Uterus (tissue), 2 donors: ENCODE results near the gene GPRC5C.

ENCODE experiments used
- CTCF ChIP-seq, 4 experiments: fragments of 200-600 bp in 2 of 4; fragments of 450-650 bp in 2 of 4; sonication (generic) in 2 of 4; IDR thresholded peaks; one replicate each; pipeline ENCODE4 v1.5.1; 2016 to 2019; ENCODE audit warnings: antibody characterized with exemption in 4 of 4, mild to moderate bottlenecking in 2 of 4, moderate library complexity in 1 of 4
- POLR2A ChIP-seq, 2 donors: fragments of 450-650 bp; IDR thresholded peaks; one replicate each; pipeline ENCODE4 v1.6.1; 2016; ENCODE audit warnings: antibody characterized with exemption in 2 of 2, mild to moderate bottlenecking in 1 of 2, moderate library complexity in 1 of 2

GRCh38 chr17:74466828-74467184 lies 34.9 kb downstream of the GPRC5C start:
- no peak for TF ChIP-seq POLR2A (IDR thresholded peaks at IDR 0.05)
- no peak for TF ChIP-seq CTCF (IDR thresholded peaks at IDR 0.05)
